Bone marrow (tissue), 2 donors: ENCODE results near the gene FAM200B.
A peak's percentile ranks its signal among the peaks of the same experiment; 100 is the strongest.
"Not testable (repeated sequence)": the region's sequence is repeated elsewhere in the genome, so short reads cannot be mapped to it uniquely, and the experiment has no call there.

Experiments used
- DNase-seq, 2 donors: peaks; one replicate each; lab custom pipeline; 2025; lab: John Stamatoyannopoulos, UW

The FAM200B gene

GRCh38 chr4:15696866-15697265, 15.2 kb downstream of the FAM200B start:
- DNase-seq = no peak

GRCh38 chr4:15702941-15703403, 21.3 kb downstream of the FAM200B start, which contains the start of gene BST1:
BST1 (plus strand) TSS chr4:15703065; CDS start chr4:15703145, 80 bp downstream.
- DNase-seq = peak; percentile 60 to 71

- no peak for DNase-seq
Measured at GRCh38 chr4:15703439-15703838, 21.8 kb downstream of the FAM200B start.

GRCh38 chr4:15704129-15704528, 22.5 kb downstream of the FAM200B start:
- DNase-seq = no peak

GRCh38 chr4:15706646-15707362, 25.2 kb downstream of the FAM200B start:
- DNase-seq = no peak

- no peak for DNase-seq
Measured at GRCh38 chr4:15707363-15707715, 25.7 kb downstream of the FAM200B start.

- no peak for DNase-seq
Measured at GRCh38 chr4:15711762-15712161, 30.1 kb downstream of the FAM200B start.

- DNase-seq = no peak
Measured at GRCh38 chr4:15712214-15712613, 30.6 kb downstream of the FAM200B start.

GRCh38 chr4:15714141-15714540, 32.5 kb downstream of the FAM200B start:
- DNase-seq = no peak

- no peak for DNase-seq
Measured at GRCh38 chr4:15714646-15715435, 33.2 kb downstream of the FAM200B start.

- no peak for DNase-seq
Measured at GRCh38 chr4:15716115-15716514, 34.5 kb downstream of the FAM200B start.

- DNase-seq = no peak
Measured at GRCh38 chr4:15717086-15717485, 35.5 kb downstream of the FAM200B start.

GRCh38 chr4:15717657-15718416, 36.2 kb downstream of the FAM200B start:
- DNase-seq = no peak

- no peak for DNase-seq
Measured at GRCh38 chr4:15718465-15718864, 36.8 kb downstream of the FAM200B start.

- DNase-seq = no peak
Measured at GRCh38 chr4:15718959-15719358, 37.3 kb downstream of the FAM200B start.

GRCh38 chr4:15719506-15719905, 37.9 kb downstream of the FAM200B start:
- DNase-seq = peak in 1 of 2 donors; percentile 5

GRCh38 chr4:15720851-15721250, 39.2 kb downstream of the FAM200B start:
- DNase-seq = no peak

- no peak for DNase-seq
Measured at GRCh38 chr4:15725608-15726007, 44.0 kb downstream of the FAM200B start.

- DNase-seq = peak in 1 of 2 donors; percentile 36
Measured at GRCh38 chr4:15729910-15730533, 48.4 kb downstream of the FAM200B start.

- DNase-seq = not testable (repeated sequence)
Measured at GRCh38 chr4:15733061-15733460, 51.4 kb downstream of the FAM200B start.

GRCh38 chr4:15735536-15735935, 53.9 kb downstream of the FAM200B start:
- no peak for DNase-seq

GRCh38 chr4:15736514-15737050, 55.0 kb downstream of the FAM200B start:
- DNase-seq = no peak
